NCI-H774 (cell line): Measurements from ENCODE around the gene CLPTM1.
"Not testable (repeated sequence)": the region's sequence is repeated elsewhere in the genome, so short reads cannot be mapped to it uniquely, and the experiment has no call there.

Experiments
- DNase-seq: peaks from one replicate; lab custom pipeline; 2025; lab: John Stamatoyannopoulos, UW

Gene CLPTM1

GRCh38 chr19:44943801-44944249, 11.4 kb upstream of the CLPTM1 start:
- DNase-seq = no peak

- DNase-seq = no peak
Observed at GRCh38 chr19:44947041-44947581, 8.1 kb upstream of the CLPTM1 start.

GRCh38 chr19:44948237-44948636, 6.9 kb upstream of the CLPTM1 start:
- DNase-seq = no peak

GRCh38 chr19:44948763-44949374, 6.3 kb upstream of the CLPTM1 start:
- DNase-seq = no peak

DNA sequence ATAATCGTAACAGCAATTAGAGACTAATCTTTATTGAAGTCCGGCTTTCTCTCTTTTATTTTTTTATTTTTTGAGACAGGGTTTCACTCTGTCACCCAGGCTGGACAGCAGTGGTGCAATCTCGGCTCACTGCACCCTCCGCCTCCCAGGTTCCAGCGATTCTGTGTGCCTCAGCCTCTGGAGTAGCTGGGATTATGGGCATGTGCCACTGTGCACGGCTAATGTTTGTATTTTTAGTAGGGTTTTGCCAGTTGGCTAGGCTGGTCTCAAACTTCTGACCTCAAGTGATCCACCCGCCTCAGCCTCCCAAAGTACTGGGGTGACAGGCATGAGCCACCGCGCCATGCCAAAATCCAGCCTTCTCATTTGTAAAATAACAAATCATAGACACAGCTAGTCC, 5.6 kb upstream of the CLPTM1 start:
- DNase-seq = no peak

DNA sequence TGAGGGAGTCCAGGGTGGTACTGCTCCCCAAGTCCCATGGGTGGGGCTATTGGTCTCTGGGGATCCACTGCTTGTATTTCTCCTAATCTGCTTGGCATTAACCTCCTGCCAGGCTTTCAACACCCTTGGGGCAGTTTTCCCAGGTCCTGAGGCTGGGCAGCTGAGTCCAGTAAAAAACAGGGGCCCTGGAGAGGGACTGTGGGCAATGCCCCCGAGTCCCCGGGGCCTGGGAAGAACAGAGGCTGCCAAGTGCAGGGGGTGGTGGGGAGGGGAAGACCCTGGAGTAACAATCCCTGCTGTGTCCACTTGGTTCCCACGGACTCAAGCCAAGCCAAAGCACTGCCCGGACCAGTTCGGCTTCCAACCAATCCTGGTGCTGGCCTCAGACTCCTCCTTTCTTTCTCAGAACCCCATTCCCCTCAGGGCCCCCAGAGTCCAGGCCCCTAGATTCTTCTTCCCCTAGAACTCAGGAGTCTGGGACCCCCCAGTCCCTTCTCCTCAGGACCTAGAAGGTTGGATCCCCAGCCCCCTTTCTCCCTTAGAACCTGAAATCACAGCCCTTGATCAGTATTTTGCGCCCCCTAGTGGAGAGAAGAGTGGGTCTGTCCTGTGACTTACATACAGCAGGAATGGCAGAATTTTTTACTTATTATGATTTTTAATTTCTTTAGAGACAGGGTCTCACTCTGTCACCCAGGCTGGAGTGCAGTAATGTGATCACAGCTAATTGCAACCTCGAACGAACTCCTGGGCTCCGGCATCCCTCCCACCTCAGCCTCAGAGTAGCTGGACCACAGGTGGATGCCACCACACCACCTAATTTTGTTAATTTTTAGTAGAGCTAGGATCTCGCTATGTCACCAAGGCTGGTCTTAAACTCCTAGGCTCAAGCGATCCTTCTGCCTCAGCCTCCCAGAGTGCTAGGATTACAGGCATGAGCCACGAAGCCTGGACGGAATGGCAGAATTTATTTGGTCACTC, 3.7 kb upstream of the CLPTM1 start:
- peak; percentile 72 for DNase-seq

GRCh38 chr19:44954278-44954648, 917 bp upstream of the CLPTM1 start:
- DNase-seq = no peak

DNA sequence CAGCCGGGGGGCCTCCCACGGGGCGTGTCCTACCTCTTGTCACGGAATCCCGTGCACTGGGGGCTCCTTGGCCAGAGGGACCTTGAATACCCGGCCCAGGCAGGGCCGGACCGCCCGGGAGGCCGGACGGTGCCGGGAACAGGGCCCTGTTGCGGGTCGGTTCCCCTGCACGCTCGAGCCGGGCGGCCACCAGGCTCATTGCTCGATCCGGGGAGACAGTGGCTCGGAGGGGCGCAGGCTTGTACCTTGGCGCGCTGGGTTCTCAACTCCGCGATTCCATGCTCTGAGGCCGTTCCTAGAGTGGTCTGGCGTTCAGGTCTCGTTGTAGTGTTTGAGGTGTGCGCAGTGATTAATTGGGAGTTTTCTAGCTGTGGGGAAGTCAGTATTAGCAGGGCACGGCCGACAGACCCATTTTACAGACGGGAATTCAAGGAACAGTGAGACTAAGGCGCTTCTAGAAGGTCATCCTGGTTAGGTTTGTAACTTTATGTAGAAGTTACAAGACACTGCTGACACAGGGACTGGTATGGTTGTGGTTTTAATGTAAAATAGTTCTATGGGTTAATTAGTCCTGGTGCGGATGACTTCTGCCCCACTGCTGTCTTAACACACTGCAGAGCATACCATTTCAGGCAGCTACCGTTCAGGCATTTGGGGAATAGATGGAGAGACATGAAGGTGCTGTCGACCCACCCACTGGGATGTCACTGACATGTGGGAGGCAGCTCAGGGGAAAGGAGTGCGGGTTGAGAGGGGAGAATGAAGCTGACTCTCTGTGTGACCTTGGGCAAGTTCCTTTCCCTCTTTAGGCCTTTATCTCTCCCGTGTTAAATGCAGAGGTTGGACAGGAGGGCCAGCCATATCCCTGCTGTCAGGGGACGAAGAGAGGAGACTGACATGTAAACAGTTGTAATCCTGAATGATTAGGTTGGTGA, 592 bp downstream of the CLPTM1 start:
- DNase-seq = no peak

GRCh38 chr19:44957526-44957925, 2.3 kb downstream of the CLPTM1 start:
- DNase-seq = no peak

DNA sequence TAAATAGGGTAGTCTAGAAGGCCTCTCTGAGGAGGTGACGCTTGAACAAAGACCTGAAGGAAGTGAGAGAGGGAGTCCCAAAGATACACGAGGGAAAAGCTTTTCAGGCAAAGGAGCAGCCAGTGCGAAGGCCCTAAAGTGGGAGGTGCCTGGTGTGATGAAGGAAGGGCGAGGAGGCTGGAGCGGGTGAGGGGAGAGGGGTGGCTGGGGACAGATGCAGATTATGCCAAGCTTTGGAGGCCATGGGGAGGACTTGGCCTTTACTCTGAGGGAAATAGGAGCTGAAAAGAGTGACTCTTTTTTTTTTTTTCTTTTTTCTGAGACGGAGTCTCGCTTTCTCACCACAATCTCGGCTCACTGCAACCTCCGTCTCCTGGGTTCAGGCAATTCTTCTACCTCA, 2.9 kb downstream of the CLPTM1 start:
- no peak for DNase-seq

GRCh38 chr19:44959691-44960090, 4.5 kb downstream of the CLPTM1 start:
- DNase-seq = no peak

DNA sequence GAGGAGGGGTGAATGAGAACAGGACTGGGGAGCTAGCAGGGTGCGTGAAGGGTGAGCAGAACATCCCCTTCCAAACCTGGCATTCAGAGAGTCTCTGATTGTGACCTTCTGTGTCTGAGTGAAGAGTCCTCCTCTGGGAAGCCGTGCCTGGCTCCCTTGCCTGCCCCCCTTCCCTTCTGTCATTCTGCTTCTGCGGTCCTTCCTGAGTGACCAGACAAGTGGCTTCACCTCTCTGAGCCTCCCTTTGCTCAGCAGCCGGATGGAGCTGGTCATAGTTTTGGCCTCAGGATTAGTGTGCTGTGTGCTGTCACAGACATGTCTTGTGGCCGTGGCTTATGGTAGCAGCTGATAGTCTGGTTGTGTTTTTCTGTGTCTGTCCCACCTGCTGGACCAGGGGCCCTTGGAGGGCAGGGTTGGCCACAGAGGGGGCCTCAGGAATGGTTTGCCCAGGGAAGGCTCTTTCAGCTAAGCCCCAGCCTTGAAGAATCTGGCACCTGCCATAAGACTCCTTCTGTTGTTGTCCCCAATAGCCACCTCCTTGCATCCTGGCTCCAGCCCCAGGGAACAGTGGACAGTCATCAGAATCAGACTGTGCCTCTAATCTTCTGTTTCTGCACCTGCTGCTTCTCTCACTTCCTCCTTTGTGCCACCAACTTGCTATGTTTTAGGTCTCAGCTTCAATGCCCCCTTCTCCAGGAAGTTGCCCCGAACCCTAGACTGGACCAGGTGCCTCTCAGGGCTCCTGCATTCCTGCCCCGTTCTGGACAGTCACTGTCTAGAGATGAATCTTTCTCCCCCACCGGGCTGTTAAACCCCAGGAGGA, 5.9 kb downstream of the CLPTM1 start:
- no peak for DNase-seq

DNA sequence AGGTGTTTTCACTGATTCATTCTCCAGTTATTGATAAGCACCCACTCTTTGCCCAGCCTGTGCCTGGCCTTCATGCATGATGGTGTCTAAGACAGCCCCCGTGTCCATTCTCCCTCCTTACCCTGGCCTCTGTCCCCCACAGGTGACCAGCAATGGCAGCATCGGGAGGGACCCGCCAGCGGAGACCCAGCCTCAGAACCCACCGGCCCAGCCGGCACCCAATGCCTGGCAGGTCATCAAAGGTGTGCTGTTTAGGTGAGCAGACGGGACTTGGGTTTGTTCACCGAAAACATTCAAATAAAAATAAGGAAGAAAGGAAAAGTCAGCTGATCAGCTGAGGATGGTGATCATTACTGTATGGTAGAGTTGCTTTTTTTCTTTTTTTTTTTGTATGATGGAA, 6.6 kb downstream of the CLPTM1 start:
- DNase-seq = no peak

- DNase-seq = no peak
Observed at GRCh38 chr19:44968118-44968517, 12.9 kb downstream of the CLPTM1 start.

DNA sequence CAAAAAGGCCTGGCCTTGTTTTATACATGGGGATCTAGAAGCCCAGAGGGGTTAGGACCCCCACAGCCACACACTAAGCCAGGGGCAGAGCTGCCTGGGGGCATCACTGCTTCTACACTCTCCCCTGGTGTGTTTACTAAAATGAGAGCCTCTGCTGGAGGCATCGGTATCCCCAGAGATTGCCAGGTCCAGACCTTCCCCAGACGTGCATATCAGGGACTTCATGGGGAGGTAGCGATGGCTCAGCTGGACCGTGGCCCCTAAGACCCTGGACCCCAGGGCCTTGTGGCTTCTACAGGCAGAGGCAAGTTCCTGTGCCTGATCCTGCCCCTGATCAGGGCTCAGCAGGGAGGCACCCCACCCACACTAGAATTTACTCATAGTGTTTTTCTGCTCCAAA, 13.5 kb downstream of the CLPTM1 start:
- no peak for DNase-seq

GRCh38 chr19:44969437-44969836, 14.3 kb downstream of the CLPTM1 start:
- no peak for DNase-seq

- DNase-seq = not testable (repeated sequence)
Observed at GRCh38 chr19:44971451-44971850, 16.3 kb downstream of the CLPTM1 start.

DNA sequence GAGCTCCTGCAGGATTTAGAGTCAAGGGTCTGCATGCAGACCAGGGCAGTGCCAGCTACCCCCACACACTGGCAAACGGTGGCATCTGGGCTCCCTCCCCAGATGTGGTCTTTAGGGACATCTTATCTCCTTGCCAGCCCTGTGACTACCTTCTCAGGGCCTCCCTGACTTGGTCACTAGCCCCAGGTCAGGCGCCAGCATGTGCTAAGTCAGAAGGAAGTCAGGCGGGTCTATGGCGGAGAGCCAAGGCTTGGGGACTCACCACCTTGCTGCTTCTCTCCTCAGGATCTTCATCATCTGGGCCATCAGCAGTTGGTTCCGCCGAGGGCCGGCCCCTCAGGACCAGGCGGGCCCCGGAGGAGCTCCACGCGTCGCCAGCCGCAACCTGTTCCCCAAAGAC, 17.6 kb downstream of the CLPTM1 start:
- DNase-seq = no peak

DNA sequence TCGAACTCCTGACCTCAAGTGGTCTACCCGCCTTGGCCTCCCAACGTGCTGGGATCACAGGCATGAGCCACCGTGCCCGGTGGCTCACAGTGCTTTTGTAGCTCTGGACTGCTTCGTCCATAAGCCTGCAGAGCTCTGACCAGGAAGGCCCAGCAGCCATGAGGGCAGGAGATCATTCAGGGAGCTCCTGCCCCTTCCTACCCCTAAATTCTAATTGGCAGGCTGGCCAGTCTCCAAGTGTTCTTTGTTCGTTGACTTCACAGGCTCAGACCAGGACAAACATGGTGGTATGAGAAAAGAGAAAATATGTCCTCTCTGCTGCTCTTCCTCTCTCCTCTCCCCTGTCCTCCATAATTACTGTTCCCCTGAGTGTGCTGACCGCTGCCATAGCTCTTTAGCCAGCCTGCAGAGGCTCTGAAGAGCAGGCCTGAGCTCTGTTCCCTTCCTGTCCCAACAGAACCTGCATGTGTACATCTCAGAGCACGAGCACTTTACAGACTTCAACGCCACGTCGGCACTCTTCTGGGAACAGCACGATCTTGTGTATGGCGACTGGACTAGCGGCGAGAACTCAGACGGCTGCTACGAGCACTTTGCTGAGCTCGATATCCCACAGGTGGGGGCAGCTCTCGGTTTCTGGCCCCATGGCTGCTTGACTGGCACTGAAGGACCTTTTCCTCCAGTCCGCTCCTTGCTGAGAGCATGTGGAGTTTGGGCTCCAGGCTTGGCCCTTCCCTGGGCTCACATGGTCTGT, 19.0 kb downstream of the CLPTM1 start:
- DNase-seq = no peak

GRCh38 chr19:44974857-44975256, 19.7 kb downstream of the CLPTM1 start:
- DNase-seq = no peak
